Dendritic cell treated with granulocyte-macrophage colony-stimulating factor and Interleukin-4, amounts not matched to agents 40 ng/mL and 50 ng/mL, for 4 days (primary cell): ENCODE results near the gene B9D1.

Experiments used
- H3K27ac Mint-ChIP-seq: one replicate; pipeline ENCODE4 v1.8.0; 2022; ENCODE audit warnings: mild to moderate bottlenecking, mixed read lengths
- H3K27me3 Mint-ChIP-seq: one replicate; pipeline ENCODE4 v1.8.0; 2022; ENCODE audit warnings: mild to moderate bottlenecking, mixed read lengths
- H3K36me3 Mint-ChIP-seq: one replicate; pipeline ENCODE4 v1.8.0; 2022; ENCODE audit warnings: low read depth, mixed read lengths
- H3K4me1 Mint-ChIP-seq: one replicate; pipeline ENCODE4 v1.8.0; 2022; ENCODE audit warnings: low read depth, mixed read lengths
- H3K4me3 Mint-ChIP-seq: one replicate; pipeline ENCODE4 v1.8.0; 2022; ENCODE audit warnings: mild to moderate bottlenecking, moderate library complexity, mixed read lengths
- H3K9me3 Mint-ChIP-seq: one replicate; pipeline ENCODE4 v1.8.0; 2022; ENCODE audit warnings: mixed read lengths
- intact Hi-C: fragments of 100-400 bp; cut with micrococcal nuclease; formaldehyde crosslinking; loops from one replicate; pipeline ENCODE4 v1.15.0; 2022

Gene B9D1

GRCh38 chr17:19325542-19325941, 37.0 kb downstream of the B9D1 start:
- intact Hi-C loops = no loop called here
- Mint-ChIP-seq H3K27ac (no peak overlapping the region), H3K4me1 (no peaks in the 10 kb centered on the region), H3K9me3 (no peaks in the 10 kb centered on the region), H3K36me3 (peaks cover 6% of the 10 kb centered on the region), H3K4me3 (no peak overlapping the region), H3K27me3 (peaks cover 83% of the 10 kb centered on the region)

- no peak overlapping the region for H3K27ac Mint-ChIP-seq
Measured at GRCh38 chr17:19322861-19323260, 39.7 kb downstream of the B9D1 start.

GRCh38 chr17:19322129-19322505, 40.4 kb downstream of the B9D1 start:
- H3K4me3 Mint-ChIP-seq = no peak overlapping the region
- H3K27me3 Mint-ChIP-seq = peaks cover 85% of the 10 kb centered on the region
- no peak overlapping the region for H3K27ac Mint-ChIP-seq
- intact Hi-C loops = loop anchor here (5.0 kb wide), 1 partner anchor 40 kb away; no protein-coding TSS in a partner anchor
- H3K4me1 Mint-ChIP-seq = peaks cover 5% of the 10 kb centered on the region
- H3K9me3 Mint-ChIP-seq = no peaks in the 10 kb centered on the region
- H3K36me3 Mint-ChIP-seq = peaks cover 6% of the 10 kb centered on the region

More at GRCh38 chr17:19322861-19323260, 39.7 kb downstream of the B9D1 start:
- no peaks in the 10 kb centered on the region for H3K36me3 Mint-ChIP-seq
- no peaks in the 10 kb centered on the region for H3K9me3 Mint-ChIP-seq
- H3K27me3 Mint-ChIP-seq = peaks cover 82% of the 10 kb centered on the region
- intact Hi-C loops = loop anchor here (5.0 kb wide), 1 partner anchor 41 kb away; no protein-coding TSS in a partner anchor
- no peaks in the 10 kb centered on the region for H3K4me1 Mint-ChIP-seq
- no peak overlapping the region for H3K4me3 Mint-ChIP-seq

- intact Hi-C loops = loop anchor here (5.0 kb wide), 1 partner anchor 39 kb away; no protein-coding TSS in a partner anchor
- no peak overlapping the region for H3K4me3 Mint-ChIP-seq
- peaks cover 6% of the 10 kb centered on the region for H3K36me3 Mint-ChIP-seq
- H3K27ac Mint-ChIP-seq = no peak overlapping the region
- H3K9me3 Mint-ChIP-seq = no peaks in the 10 kb centered on the region
- H3K4me1 Mint-ChIP-seq = peaks cover 7% of the 10 kb centered on the region
- peaks cover 85% of the 10 kb centered on the region for H3K27me3 Mint-ChIP-seq
Measured at GRCh38 chr17:19321481-19322128, 40.9 kb downstream of the B9D1 start.

- peaks cover 7% of the 10 kb centered on the region for H3K4me1 Mint-ChIP-seq
- intact Hi-C loops = loop anchor here (5.0 kb wide), 1 partner anchor 39 kb away; no protein-coding TSS in a partner anchor
- no peak overlapping the region for H3K4me3 Mint-ChIP-seq
- peaks cover 8% of the 10 kb centered on the region for H3K36me3 Mint-ChIP-seq
- no peaks in the 10 kb centered on the region for H3K9me3 Mint-ChIP-seq
- H3K27me3 Mint-ChIP-seq = peaks cover 87% of the 10 kb centered on the region
- H3K27ac Mint-ChIP-seq = no peak overlapping the region
Measured at GRCh38 chr17:19320876-19321275, 41.6 kb downstream of the B9D1 start.

- Mint-ChIP-seq H3K9me3 (no peaks in the 10 kb centered on the region), H3K4me3 (no peak overlapping the region), H3K4me1 (peaks cover 7% of the 10 kb centered on the region), H3K27me3 (peaks cover 92% of the 10 kb centered on the region), H3K36me3 (peaks cover 17% of the 10 kb centered on the region), H3K27ac (no peak overlapping the region)
- intact Hi-C loops = loop anchor here (5.0 kb wide), 1 partner anchor 38 kb away; no protein-coding TSS in a partner anchor
Measured at GRCh38 chr17:19319771-19320505, 42.6 kb downstream of the B9D1 start.

- Mint-ChIP-seq H3K4me1 (peaks cover 13% of the 10 kb centered on the region), H3K4me3 (no peak overlapping the region), H3K9me3 (no peaks in the 10 kb centered on the region), H3K36me3 (peaks cover 27% of the 10 kb centered on the region), H3K27ac (no peak overlapping the region), H3K27me3 (peaks cover 96% of the 10 kb centered on the region)
- intact Hi-C loops = no loop called here
Measured at GRCh38 chr17:19318611-19319010, 43.9 kb downstream of the B9D1 start.

- Mint-ChIP-seq H3K9me3 (no peaks in the 10 kb centered on the region), H3K4me3 (no peak overlapping the region), H3K27me3 (peaks cover 98% of the 10 kb centered on the region), H3K27ac (no peak overlapping the region), H3K4me1 (peaks cover 20% of the 10 kb centered on the region), H3K36me3 (peaks cover 38% of the 10 kb centered on the region)
- intact Hi-C loops = no loop called here
Measured at GRCh38 chr17:19317359-19318095, 45.0 kb downstream of the B9D1 start.

GRCh38 chr17:19316761-19317358, 45.7 kb downstream of the B9D1 start:
- Mint-ChIP-seq H3K4me1 (peaks cover 27% of the 10 kb centered on the region), H3K4me3 (no peak overlapping the region), H3K36me3 (peaks cover 44% of the 10 kb centered on the region), H3K9me3 (no peaks in the 10 kb centered on the region), H3K27ac (no peak overlapping the region), H3K27me3 (peaks cover 98% of the 10 kb centered on the region)
- intact Hi-C loops = no loop called here

GRCh38 chr17:19315104-19315503, 47.4 kb downstream of the B9D1 start:
- H3K9me3 Mint-ChIP-seq = no peaks in the 10 kb centered on the region
- intact Hi-C loops = no loop called here
- no peak overlapping the region for H3K4me3 Mint-ChIP-seq
- H3K27ac Mint-ChIP-seq = no peak overlapping the region
- H3K4me1 Mint-ChIP-seq = peaks cover 41% of the 10 kb centered on the region
- peaks cover 54% of the 10 kb centered on the region for H3K36me3 Mint-ChIP-seq
- peaks cover 90% of the 10 kb centered on the region for H3K27me3 Mint-ChIP-seq

GRCh38 chr17:19313746-19314651, 48.5 kb downstream of the B9D1 start:
- Mint-ChIP-seq H3K9me3 (no peaks in the 10 kb centered on the region), H3K27me3 (peaks cover 91% of the 10 kb centered on the region)

GRCh38 chr17:19313066-19313745, 49.3 kb downstream of the B9D1 start:
- H3K9me3 Mint-ChIP-seq = no peaks in the 10 kb centered on the region
- intact Hi-C loops = no loop called here
- peaks cover 56% of the 10 kb centered on the region for H3K36me3 Mint-ChIP-seq
- no peak overlapping the region for H3K27ac Mint-ChIP-seq
- peaks cover 91% of the 10 kb centered on the region for H3K27me3 Mint-ChIP-seq
- H3K4me3 Mint-ChIP-seq = no peak overlapping the region
- peaks cover 47% of the 10 kb centered on the region for H3K4me1 Mint-ChIP-seq

More at GRCh38 chr17:19313746-19314651, 48.5 kb downstream of the B9D1 start:
- intact Hi-C loops = no loop called here
- Mint-ChIP-seq H3K36me3 (peaks cover 56% of the 10 kb centered on the region), H3K27ac (no peak overlapping the region), H3K4me3 (no peak overlapping the region), H3K4me1 (peaks cover 47% of the 10 kb centered on the region)
